Neural progenitor cell (in vitro differentiated cells): ENCODE results near the gene URI1. TPM values are rescaled to one million over a fixed set of nuclear protein-coding genes. Genes with fewer than 3 reads are reported as not detected.

Experiments
- DNase-seq: peaks from one replicate; pipeline ENCODE4 v3.0.0-alpha.2; 2016; ENCODE audit warnings: low spot score
- H2AFZ ChIP-seq: fragments of 200-600 bp; sonication (generic); replicated peaks from 2 replicates; pipeline ENCODE4 v1.6.1; 2016; ENCODE audit warnings: antibody characterized with exemption
- H3F3A ChIP-seq: fragments of 200-600 bp; sonication (generic); 2 replicates; pipeline ENCODE4 v1.6.1; 2016; ENCODE audit warnings: antibody characterized with exemption, low read depth
- H3K27ac ChIP-seq: fragments of 200-600 bp; sonication (generic); 2 replicates; pipeline ENCODE4 v1.5.1; 2016; ENCODE audit warnings: mild to moderate bottlenecking
- H3K27me3 ChIP-seq: fragments of 200-600 bp; sonication (generic); 2 replicates; pipeline ENCODE4 v1.6.1; 2016; ENCODE audit warnings: mild to moderate bottlenecking, moderate library complexity
- H3K36me3 ChIP-seq: fragments of 200-600 bp; sonication (generic); 2 replicates; pipeline ENCODE4 v1.5.1; 2016
- H3K4me1 ChIP-seq: fragments of 200-600 bp; sonication (generic); 2 replicates; pipeline ENCODE4 v1.6.1; 2016; ENCODE audit warnings: mixed run types
- H3K4me2 ChIP-seq: fragments of 200-600 bp; sonication (generic); 2 replicates; pipeline ENCODE4 v1.6.1; 2016
- H3K4me3 ChIP-seq: fragments of 200-600 bp; sonication (generic); 2 replicates; pipeline ENCODE4 v1.5.1; 2016
- H3K79me2 ChIP-seq: fragments of 200-600 bp; sonication (generic); 2 replicates; pipeline ENCODE4 v1.6.1; 2016; ENCODE audit warnings: low read depth
- H3K9ac ChIP-seq: fragments of 200-600 bp; sonication (generic); 2 replicates; pipeline ENCODE4 v1.6.1; 2016
- H3K9me3 ChIP-seq: fragments of 200-600 bp; sonication (generic); 2 replicates; pipeline ENCODE4 v1.5.1; 2016; ENCODE audit warnings: low read depth
- H4K20me1 ChIP-seq: fragments of 200-600 bp; sonication (generic); 2 replicates; pipeline ENCODE4 v1.6.1; 2016; ENCODE audit warnings: low read depth
- H3K27ac Mint-ChIP-seq: 3 replicates; pipeline ENCODE4 v1.8.0; 2021; ENCODE audit warnings: mixed read lengths
- H3K27me3 Mint-ChIP-seq: 2 replicates; pipeline ENCODE4 v1.8.0; 2022; ENCODE audit warnings: low read depth, mild to moderate bottlenecking, inconsistent platforms, moderate library complexity, mixed read lengths; ENCODE audit not compliant: insufficient read depth
- H3K36me3 Mint-ChIP-seq: 3 replicates; pipeline ENCODE4 v1.8.0; 2021; ENCODE audit warnings: mixed read lengths
- H3K4me1 Mint-ChIP-seq: 3 replicates; pipeline ENCODE4 v1.8.0; 2021; ENCODE audit warnings: mixed read lengths
- H3K4me3 Mint-ChIP-seq: 3 replicates; pipeline ENCODE4 v1.8.0; 2021; ENCODE audit warnings: mild to moderate bottlenecking, moderate library complexity, mixed read lengths
- H3K9me3 Mint-ChIP-seq: 3 replicates; pipeline ENCODE4 v1.8.0; 2020; ENCODE audit warnings: mixed read lengths
- EZH2 ChIP-seq: fragments of 200-600 bp; sonication (generic); IDR thresholded peaks from 2 replicates; pipeline ENCODE4 v1.6.1; 2017; ENCODE audit warnings: antibody characterized with exemption, mild to moderate bottlenecking, moderate library complexity
- EZH2phosphoT487 ChIP-seq: fragments of 200-600 bp; sonication (generic); IDR thresholded peaks from 2 replicates; pipeline ENCODE4 v1.6.1; 2017; ENCODE audit warnings: antibody characterized with exemption
- total RNA-seq: library from RNA; depleted of rRNA; stranded (reverse); fragments of >200 nt; gene quantifications from 2 replicates; pipeline ENCODE4 v1.2.3, GENCODE V29; 2015; ENCODE audit warnings: low replicate concordance
- TF ChIP-seq, protein P1 (sequence below): fragments of 200-600 bp; sonication (generic); IDR thresholded peaks from 2 replicates; pipeline ENCODE4 v1.5.1; 2017; ENCODE audit warnings: antibody characterized with exemption, mild to moderate bottlenecking

The URI1 gene
- total RNA-seq, 1 donor from 2014 or later, result 94.7 TPM

DNA sequence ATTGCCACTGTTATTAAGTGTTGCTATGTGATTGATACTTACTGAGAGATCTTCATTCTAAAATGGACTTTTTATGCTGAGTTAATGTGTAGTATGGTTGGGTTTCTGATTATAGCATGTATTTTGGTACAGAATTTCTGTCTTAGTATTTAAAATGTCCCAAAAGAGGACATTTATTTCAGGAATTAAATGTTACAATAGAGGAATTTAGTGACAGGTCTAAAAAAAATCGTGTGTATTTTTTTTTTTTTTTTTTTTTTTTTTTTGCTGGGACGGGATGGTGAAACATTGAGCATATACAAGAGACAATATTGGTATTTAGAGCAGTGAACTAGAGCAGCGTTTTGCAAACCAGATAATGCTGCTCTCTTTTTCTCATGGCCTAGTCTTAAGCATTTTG lies 27.9 kb downstream of the URI1 start:
- DNase-seq, result no peak

DNA sequence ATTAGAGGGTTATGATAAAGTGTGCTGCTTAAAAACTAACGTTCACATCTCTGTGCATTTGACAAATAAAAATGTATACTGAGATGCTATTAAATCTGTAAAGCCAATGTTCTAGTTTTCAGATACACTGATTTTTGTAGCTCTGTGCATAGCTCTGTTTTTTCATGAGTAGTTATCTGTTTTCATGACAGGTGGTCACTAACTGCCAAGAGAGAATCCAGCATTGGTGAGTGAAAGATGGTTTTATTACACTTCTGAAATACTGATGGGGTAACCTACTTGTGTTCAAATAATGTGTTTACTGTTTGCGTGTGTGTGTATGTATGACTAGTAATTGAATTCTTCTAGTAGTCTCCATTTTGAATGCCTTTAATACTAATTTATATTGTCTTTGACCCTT lies 29.0 kb downstream of the URI1 start:
- Histone ChIP-seq H3K4me2 (no peak overlapping the region), H3K79me2 (peaks cover 98% of the 10 kb centered on the region), H3K36me3 (no peaks in the 10 kb centered on the region), H3K9ac (no peak overlapping the region), H3K9me3 (no peaks in the 10 kb centered on the region), H4K20me1 (peaks cover 40% of the 10 kb centered on the region), H3K4me1 (peaks cover 21% of the 10 kb centered on the region), H3K27me3 (no peaks in the 10 kb centered on the region), H3K27ac (no peak overlapping the region), H3K4me3 (no peak overlapping the region), H3F3A (no peaks in the 10 kb centered on the region), H2AFZ (no peak overlapping the region)
- peaks cover 4% of the 10 kb centered on the region for H3K36me3 Mint-ChIP-seq
- TF ChIP-seq, protein P1, sequence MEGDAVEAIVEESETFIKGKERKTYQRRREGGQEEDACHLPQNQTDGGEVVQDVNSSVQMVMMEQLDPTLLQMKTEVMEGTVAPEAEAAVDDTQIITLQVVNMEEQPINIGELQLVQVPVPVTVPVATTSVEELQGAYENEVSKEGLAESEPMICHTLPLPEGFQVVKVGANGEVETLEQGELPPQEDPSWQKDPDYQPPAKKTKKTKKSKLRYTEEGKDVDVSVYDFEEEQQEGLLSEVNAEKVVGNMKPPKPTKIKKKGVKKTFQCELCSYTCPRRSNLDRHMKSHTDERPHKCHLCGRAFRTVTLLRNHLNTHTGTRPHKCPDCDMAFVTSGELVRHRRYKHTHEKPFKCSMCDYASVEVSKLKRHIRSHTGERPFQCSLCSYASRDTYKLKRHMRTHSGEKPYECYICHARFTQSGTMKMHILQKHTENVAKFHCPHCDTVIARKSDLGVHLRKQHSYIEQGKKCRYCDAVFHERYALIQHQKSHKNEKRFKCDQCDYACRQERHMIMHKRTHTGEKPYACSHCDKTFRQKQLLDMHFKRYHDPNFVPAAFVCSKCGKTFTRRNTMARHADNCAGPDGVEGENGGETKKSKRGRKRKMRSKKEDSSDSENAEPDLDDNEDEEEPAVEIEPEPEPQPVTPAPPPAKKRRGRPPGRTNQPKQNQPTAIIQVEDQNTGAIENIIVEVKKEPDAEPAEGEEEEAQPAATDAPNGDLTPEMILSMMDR, result no peak
- TF ChIP-seq EZH2, result no peak
- no peak for TF ChIP-seq EZH2phosphoT487
- no peaks in the 10 kb centered on the region for H3K27me3 Mint-ChIP-seq
- no peak for DNase-seq
- H3K4me3 Mint-ChIP-seq, result no peak overlapping the region
- no peak overlapping the region for H3K27ac Mint-ChIP-seq
- peaks cover 3% of the 10 kb centered on the region for H3K9me3 Mint-ChIP-seq
- H3K4me1 Mint-ChIP-seq, result peaks cover 6% of the 10 kb centered on the region

More for the DNA sequence above, 27.9 kb downstream of the URI1 start:
- no peaks in the 10 kb centered on the region for H3F3A ChIP-seq
- H3K4me3 Mint-ChIP-seq, result no peak overlapping the region
- peaks cover 99% of the 10 kb centered on the region for H3K79me2 ChIP-seq
- peaks cover 6% of the 10 kb centered on the region for H3K4me1 Mint-ChIP-seq
- H3K4me3 ChIP-seq, result no peak overlapping the region
- H3K27me3 Mint-ChIP-seq, result no peaks in the 10 kb centered on the region
- peaks cover 51% of the 10 kb centered on the region for H4K20me1 ChIP-seq
- H3K36me3 Mint-ChIP-seq, result peaks cover 4% of the 10 kb centered on the region
- TF ChIP-seq, protein P1, result no peak
- no peak for TF ChIP-seq EZH2
- TF ChIP-seq EZH2phosphoT487, result no peak
- no peaks in the 10 kb centered on the region for H3K9me3 Mint-ChIP-seq
- no peak overlapping the region for H3K27ac Mint-ChIP-seq
- no peaks in the 10 kb centered on the region for H3K27me3 ChIP-seq
- no peaks in the 10 kb centered on the region for H3K9me3 ChIP-seq
- H3K4me1 ChIP-seq, result peaks cover 28% of the 10 kb centered on the region
- H2AFZ ChIP-seq, result no peak overlapping the region
- H3K9ac ChIP-seq, result no peak overlapping the region
- H3K36me3 ChIP-seq, result no peaks in the 10 kb centered on the region
- no peak overlapping the region for H3K27ac ChIP-seq
- no peak overlapping the region for H3K4me2 ChIP-seq

GRCh38 chr19:29971648-29972047 lies 29.6 kb downstream of the URI1 start:
- H3K36me3 ChIP-seq, result no peaks in the 10 kb centered on the region

More at GRCh38 chr19:29971648-29972047, 29.6 kb downstream of the URI1 start:
- H3K27ac Mint-ChIP-seq, result no peak overlapping the region
- no peak overlapping the region for H3K4me3 Mint-ChIP-seq
- no peak overlapping the region for H3K4me2 ChIP-seq
- H3K4me3 ChIP-seq, result no peak overlapping the region
- no peak overlapping the region for H3K9ac ChIP-seq
- H2AFZ ChIP-seq, result no peak overlapping the region
- H3K79me2 ChIP-seq, result peaks cover 98% of the 10 kb centered on the region
- H4K20me1 ChIP-seq, result peaks cover 34% of the 10 kb centered on the region
- H3K27me3 ChIP-seq, result no peaks in the 10 kb centered on the region
- H3K4me1 ChIP-seq, result peaks cover 15% of the 10 kb centered on the region
- peaks cover 3% of the 10 kb centered on the region for H3K9me3 Mint-ChIP-seq
- no peaks in the 10 kb centered on the region for H3F3A ChIP-seq
- peaks cover 6% of the 10 kb centered on the region for H3K4me1 Mint-ChIP-seq
- TF ChIP-seq EZH2phosphoT487 (no peak), EZH2 (no peak)
- TF ChIP-seq, protein P1, result no peak
- H3K27ac ChIP-seq, result no peak overlapping the region
- no peaks in the 10 kb centered on the region for H3K27me3 Mint-ChIP-seq
- H3K36me3 Mint-ChIP-seq, result peaks cover 4% of the 10 kb centered on the region
- no peaks in the 10 kb centered on the region for H3K9me3 ChIP-seq
- DNase-seq, result no peak
